Transverse colon (tissue), 4 donors: ENCODE measurements around the gene IARS2.

Source experiments
- POLR2A ChIP-seq: fragments of 450-650 bp; IDR thresholded peaks from one replicate; pipeline ENCODE4 v1.6.1; 2016; ENCODE audit warnings: antibody characterized with exemption, mild to moderate bottlenecking, moderate library complexity
- POLR2AphosphoS5 ChIP-seq, 3 donors: sonication (generic); formaldehyde crosslinking; IDR thresholded peaks; one replicate each; pipeline ENCODE4 v1.6.1; 2016; ENCODE audit warnings: antibody characterized with exemption in 3 of 3
- TF ChIP-seq, protein P1 (sequence below), 5 experiments: fragments of 200-600 bp in 3 of 5; fragments of 450-650 bp in 2 of 5; sonication (generic) in 3 of 5; IDR thresholded peaks; 1 replicate in 2 of 5; 2 replicates in 3 of 5; pipeline ENCODE4 v1.5.1; 2016 to 2017; ENCODE audit warnings: antibody characterized with exemption in 5 of 5, inconsistent platforms in 3 of 5, mild to moderate bottlenecking in 2 of 5, moderate library complexity in 1 of 5

- TF ChIP-seq, protein P1, sequence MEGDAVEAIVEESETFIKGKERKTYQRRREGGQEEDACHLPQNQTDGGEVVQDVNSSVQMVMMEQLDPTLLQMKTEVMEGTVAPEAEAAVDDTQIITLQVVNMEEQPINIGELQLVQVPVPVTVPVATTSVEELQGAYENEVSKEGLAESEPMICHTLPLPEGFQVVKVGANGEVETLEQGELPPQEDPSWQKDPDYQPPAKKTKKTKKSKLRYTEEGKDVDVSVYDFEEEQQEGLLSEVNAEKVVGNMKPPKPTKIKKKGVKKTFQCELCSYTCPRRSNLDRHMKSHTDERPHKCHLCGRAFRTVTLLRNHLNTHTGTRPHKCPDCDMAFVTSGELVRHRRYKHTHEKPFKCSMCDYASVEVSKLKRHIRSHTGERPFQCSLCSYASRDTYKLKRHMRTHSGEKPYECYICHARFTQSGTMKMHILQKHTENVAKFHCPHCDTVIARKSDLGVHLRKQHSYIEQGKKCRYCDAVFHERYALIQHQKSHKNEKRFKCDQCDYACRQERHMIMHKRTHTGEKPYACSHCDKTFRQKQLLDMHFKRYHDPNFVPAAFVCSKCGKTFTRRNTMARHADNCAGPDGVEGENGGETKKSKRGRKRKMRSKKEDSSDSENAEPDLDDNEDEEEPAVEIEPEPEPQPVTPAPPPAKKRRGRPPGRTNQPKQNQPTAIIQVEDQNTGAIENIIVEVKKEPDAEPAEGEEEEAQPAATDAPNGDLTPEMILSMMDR (IDR thresholded peaks at IDR 0.05), result no peak
- TF ChIP-seq POLR2AphosphoS5 (IDR thresholded peaks at IDR 0.05) (no peak), POLR2A (no peak)
Observed at GRCh38 chr1:220139966-220140365, 46.0 kb downstream of the IARS2 start.
